Kidney (tissue), 14 donors: Measurements from ENCODE around the gene SLC35D2. TPM values are rescaled to one million over a fixed set of nuclear protein-coding genes. Genes with fewer than 3 reads are reported as not detected.
"Not testable (repeated sequence)": the region's sequence is repeated elsewhere in the genome, so short reads cannot be mapped to it uniquely, and the experiment has no call there.

Experiments
- DNase-seq, 5 donors: peaks; one replicate each; pipeline ENCODE4 v3.0.0-alpha.2; 2013 to 2020
- FAIRE-seq: peaks from 2 replicates; lab custom pipeline; 2012; peaks lifted over from hg19 to GRCh38; lab: Jason Lieb, UNC
- H3K27ac ChIP-seq, 2 donors: one replicate each; pipeline ENCODE4 v1.7.0; 2013; ENCODE audit warnings: low read depth in 2 of 2, low read length in 2 of 2, inconsistent platforms in 1 of 2
- H3K27me3 ChIP-seq: one replicate; pipeline ENCODE4 v1.7.1; 2013; ENCODE audit warnings: low read length, inconsistent platforms; ENCODE audit not compliant: control insufficient read depth, insufficient read depth
- H3K36me3 ChIP-seq, 3 donors: one replicate each; pipeline versions ENCODE4 v1.7.0 to v1.7.1; 2013; ENCODE audit warnings: low read length in 3 of 3, control low read depth in 1 of 3, inconsistent platforms in 1 of 3; ENCODE audit not compliant: insufficient read depth in 3 of 3, control insufficient read depth in 2 of 3
- H3K4me1 ChIP-seq, 3 donors: one replicate each; pipeline versions ENCODE4 v1.7.0 to v1.7.1; 2013; ENCODE audit warnings: low read length in 3 of 3, inconsistent platforms in 1 of 3, low read depth in 1 of 3; ENCODE audit not compliant: control insufficient read depth in 2 of 3, insufficient read depth in 2 of 3
- H3K4me3 ChIP-seq, 3 donors: one replicate each; pipeline versions ENCODE4 v1.7.0 to v1.8.1; 2013; ENCODE audit warnings: low read length in 3 of 3, control low read depth in 1 of 3, inconsistent platforms in 1 of 3
- H3K9ac ChIP-seq, 3 donors: one replicate each; pipeline versions ENCODE4 v1.7.0 to v1.7.1; 2013; ENCODE audit warnings: low read length in 3 of 3, control low read depth in 1 of 3, inconsistent platforms in 1 of 3
- H3K9me3 ChIP-seq, 3 donors: one replicate each; pipeline versions ENCODE4 v1.7.0 to v1.7.1; 2013; ENCODE audit warnings: low read length in 3 of 3, control low read depth in 1 of 3, inconsistent platforms in 1 of 3; ENCODE audit not compliant: control insufficient read depth in 2 of 3, insufficient read depth in 1 of 3
- intact Hi-C: fragments of 100-400 bp; cut with DNase I; formaldehyde crosslinking; loops from one replicate; pipeline ENCODE4 v1.11.1; 2022
- polyA plus RNA-seq: library from polyadenylated mRNA; stranded (reverse); fragments of 350-450 nt; fragmentation: Illumina TruSeq; extraction: RNeasy Lipid Tissue Mini Kit (QIAGEN cat#74804); gene quantifications from one replicate; pipeline ENCODE4 v1.2.3, GENCODE V29; 2014; ENCODE audit warnings: low read depth, low replicate concordance; ENCODE audit not compliant: insufficient read depth
- total RNA-seq: library from RNA; stranded (reverse); fragmentation: NEBNext Ultra II Directional; extraction: Animal tissue kit (Norgen Biotek cat#: 25700); gene quantifications from one replicate; pipeline ENCODE4 v1.2.1, GENCODE V29; 2021
- TF ChIP-seq, protein P1 (sequence below): IDR thresholded peaks from 3 replicates; pipeline ENCODE4 v1.5.1; 2012; ENCODE audit warnings: mild to moderate bottlenecking, moderate library complexity, borderline replicate concordance; ENCODE audit not compliant: insufficient read depth; ENCODE audit errors: extremely low read depth
- donor health status: control.
- donor health status: control.
- donor health status: control.
- donor health status: control.
- donor health status: control.
- donor health status: DM: yes; HTN: yes; CAD: no.
- donor health status: Normal renal cell carcinoma (clear cell type).

SLC35D2 gene
- total and polyA plus RNA-seq, 2 donors from 2014 or later: 27.7 to 46.1 TPM

DNA sequence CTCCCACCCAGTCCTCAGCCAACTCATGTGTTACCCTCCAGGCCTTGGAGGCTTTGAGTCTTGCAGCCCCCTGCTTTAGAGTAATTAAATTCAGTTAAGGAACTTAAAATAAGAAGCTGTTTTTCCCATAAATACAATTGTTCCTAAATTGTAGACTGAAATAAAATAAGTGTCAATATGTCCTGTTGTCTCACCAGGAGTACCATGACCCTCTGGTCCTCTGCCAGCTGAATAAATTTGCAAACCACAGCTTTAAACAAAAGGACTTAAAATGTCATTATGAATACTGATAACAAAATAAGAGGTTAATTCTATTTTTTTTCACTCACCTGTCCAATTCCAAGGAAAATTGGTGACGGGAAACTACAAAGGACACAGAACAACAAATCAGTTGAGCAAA lies 15.6 kb downstream of the SLC35D2 start:
- TF ChIP-seq, protein P1, sequence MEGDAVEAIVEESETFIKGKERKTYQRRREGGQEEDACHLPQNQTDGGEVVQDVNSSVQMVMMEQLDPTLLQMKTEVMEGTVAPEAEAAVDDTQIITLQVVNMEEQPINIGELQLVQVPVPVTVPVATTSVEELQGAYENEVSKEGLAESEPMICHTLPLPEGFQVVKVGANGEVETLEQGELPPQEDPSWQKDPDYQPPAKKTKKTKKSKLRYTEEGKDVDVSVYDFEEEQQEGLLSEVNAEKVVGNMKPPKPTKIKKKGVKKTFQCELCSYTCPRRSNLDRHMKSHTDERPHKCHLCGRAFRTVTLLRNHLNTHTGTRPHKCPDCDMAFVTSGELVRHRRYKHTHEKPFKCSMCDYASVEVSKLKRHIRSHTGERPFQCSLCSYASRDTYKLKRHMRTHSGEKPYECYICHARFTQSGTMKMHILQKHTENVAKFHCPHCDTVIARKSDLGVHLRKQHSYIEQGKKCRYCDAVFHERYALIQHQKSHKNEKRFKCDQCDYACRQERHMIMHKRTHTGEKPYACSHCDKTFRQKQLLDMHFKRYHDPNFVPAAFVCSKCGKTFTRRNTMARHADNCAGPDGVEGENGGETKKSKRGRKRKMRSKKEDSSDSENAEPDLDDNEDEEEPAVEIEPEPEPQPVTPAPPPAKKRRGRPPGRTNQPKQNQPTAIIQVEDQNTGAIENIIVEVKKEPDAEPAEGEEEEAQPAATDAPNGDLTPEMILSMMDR: no peak
- Histone ChIP-seq H3K9me3 (no peaks in the 10 kb centered on the region), H3K36me3 (peaks cover 0 to 9% (median 5%) of the 10 kb centered on the region in 3 donors), H3K9ac (no peak overlapping the region), H3K27ac (no peak overlapping the region), H3K4me1 (no peaks in the 10 kb centered on the region), H3K27me3 (no peaks in the 10 kb centered on the region), H3K4me3 (no peak overlapping the region)
- DNase-seq (no peak), FAIRE-seq (no peak)
- intact Hi-C loops: no loop called here

DNA sequence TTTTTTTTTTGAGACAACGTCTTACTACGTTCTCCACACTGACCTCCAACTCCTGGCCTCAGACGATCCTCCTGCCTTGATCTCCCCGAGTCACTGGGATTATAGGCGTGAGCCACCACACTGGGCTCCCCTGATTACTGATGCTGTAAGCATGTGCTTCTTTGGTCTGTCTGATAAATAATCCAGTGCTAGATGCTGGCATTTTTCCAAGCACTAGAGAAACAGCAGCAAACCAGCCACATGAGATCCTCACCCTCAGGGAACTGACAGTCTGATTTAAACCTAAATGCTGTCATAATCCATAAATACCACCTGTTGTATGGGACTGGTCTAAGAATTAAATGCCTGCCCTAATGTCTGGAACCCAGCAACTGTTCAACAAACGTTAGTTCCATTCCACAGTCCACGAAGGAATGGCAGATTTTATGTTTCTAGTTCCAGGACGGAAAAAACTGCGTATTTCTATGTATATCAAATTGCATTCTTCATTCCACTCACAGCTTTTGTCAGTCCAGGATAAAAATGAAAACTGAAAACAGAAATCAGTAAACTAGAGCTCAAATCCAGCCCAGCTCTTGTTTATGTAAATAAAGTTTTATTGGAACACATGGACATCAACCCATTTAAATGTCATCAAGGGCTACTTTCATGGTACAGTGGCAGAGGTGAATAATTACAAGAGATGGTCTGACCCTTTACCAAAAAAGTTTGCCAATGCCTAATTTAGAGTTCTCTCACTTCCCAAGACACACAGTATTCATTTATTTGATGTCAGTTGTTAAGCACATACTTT lies 20.1 kb downstream of the SLC35D2 start:
- TF ChIP-seq, protein P1: no peak
- intact Hi-C loops: no loop called here
- Histone ChIP-seq H3K27ac (no peak overlapping the region), H3K4me3 (no peak overlapping the region), H3K4me1 (no peaks in the 10 kb centered on the region), H3K27me3 (no peaks in the 10 kb centered on the region), H3K9ac (no peak overlapping the region), H3K36me3 (peaks cover 0 to 9% (median 7%) of the 10 kb centered on the region in 3 donors), H3K9me3 (no peaks in the 10 kb centered on the region)
- DNase-seq (no peak), FAIRE-seq (no peak)

DNA sequence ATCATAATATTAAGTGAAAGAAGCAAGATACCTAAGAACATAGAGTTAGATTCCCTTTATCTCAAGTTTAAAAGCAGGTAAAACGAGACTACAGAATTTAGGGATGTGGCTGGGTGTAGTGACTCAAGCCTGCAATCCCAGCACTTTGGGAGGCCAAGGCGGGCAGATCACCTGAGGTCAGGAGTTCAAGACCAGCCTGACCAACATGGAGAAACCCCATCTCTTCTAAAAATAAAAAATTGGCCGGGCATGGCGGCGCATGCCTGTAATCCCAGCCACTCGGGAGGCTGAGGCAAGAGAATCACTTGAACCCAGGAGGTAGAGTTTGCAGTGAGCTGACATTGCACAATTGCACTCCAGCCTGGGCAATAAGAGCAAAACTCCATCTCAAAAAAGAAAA lies 21.4 kb downstream of the SLC35D2 start:
- FAIRE-seq, H3K4me1 ChIP-seq, H3K36me3 ChIP-seq: not testable (repeated sequence)

DNA sequence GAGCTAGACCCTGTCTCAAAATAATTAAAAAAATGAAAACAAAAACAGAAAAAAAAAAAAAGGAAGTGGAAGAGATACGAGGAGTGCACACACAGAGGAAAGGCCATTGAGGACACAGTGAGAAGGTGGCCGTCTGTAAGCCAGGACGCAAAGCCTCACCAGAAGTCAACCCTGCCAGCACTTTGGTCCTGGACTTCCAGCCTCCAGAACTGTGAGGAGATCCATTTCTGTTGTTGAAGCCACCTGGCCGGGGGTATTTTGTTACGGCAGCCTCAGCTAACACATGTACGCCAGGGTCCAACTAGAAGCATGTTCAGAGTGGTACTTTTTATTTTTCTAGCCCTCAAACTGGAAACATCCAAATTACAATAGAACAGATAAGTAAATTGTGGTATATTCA lies 21.8 kb downstream of the SLC35D2 start:
- FAIRE-seq: no peak
- Histone ChIP-seq H3K27me3 (no peaks in the 10 kb centered on the region), H3K36me3 (peaks cover 0 to 9% (median 7%) of the 10 kb centered on the region in 3 donors), H3K9ac (no peak overlapping the region), H3K4me3 (no peak overlapping the region), H3K4me1 (no peaks in the 10 kb centered on the region), H3K27ac (no peak overlapping the region), H3K9me3 (no peaks in the 10 kb centered on the region)
- TF ChIP-seq, protein P1: no peak
- intact Hi-C loops: no loop called here
- DNase-seq: no peak

More for the DNA sequence above, 21.4 kb downstream of the SLC35D2 start:
- H3K27ac ChIP-seq, intact Hi-C loops, DNase-seq, H3K9me3 ChIP-seq, H3K27me3 ChIP-seq, H3K9ac ChIP-seq, H3K4me3 ChIP-seq: not testable (repeated sequence)
